Measurements from ENCODE around the gene TAC3.
"Not testable (repeated sequence)": the region's sequence is repeated elsewhere in the genome, so short reads cannot be mapped to it uniquely, and the experiment has no call there.

Gene TAC3

DNA sequence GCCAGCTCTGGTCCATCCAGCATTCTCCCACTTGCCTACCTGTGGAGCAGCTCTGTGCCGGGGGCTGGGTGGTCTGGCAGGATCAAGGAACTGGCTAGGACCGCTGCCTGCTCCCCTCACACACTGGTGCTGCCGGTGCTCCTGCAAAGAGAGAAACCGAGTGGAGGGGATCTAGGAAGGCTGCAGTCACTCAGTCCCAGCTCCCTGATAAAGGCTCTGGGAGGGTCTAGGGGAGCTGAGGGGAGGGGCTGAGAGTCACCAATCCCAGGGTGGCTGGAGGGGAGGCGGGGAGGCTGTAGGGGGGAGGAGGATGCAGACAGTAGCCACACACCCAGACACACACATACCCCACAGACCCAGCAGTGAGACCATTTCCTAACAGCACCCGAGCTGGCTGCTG, at the start of gene TAC3:
Gene TAC3, minus strand, starts transcription at position 182 of the 400 bp plus-strand sequence. CDS start 732 bp downstream, outside the sequence.
- Histone ChIP-seq H3K4me3 (ENCODE audit: low read depth, low read length) (peak within 1 kb of the TSS; percentile 3; the same call in 1 of the 2 replicates), H3K9ac (ENCODE audit: low read depth, low read length) (no peak within 1 kb of the TSS), H3K27ac (ENCODE audit: low read depth, low read length) (no peak within 1 kb of the TSS), H3K4me1 (ENCODE audit: control insufficient read depth, insufficient read depth, low read length) (peaks cover 7% of the 10 kb centered on the region), H3K9me3 (ENCODE audit: control insufficient read depth, insufficient read depth, low read length) (no peaks in the 10 kb centered on the region), H3K27me3 (ENCODE audit: control insufficient read depth, insufficient read depth, low read length) (no peaks in the 10 kb centered on the region), H3K36me3 (ENCODE audit: control insufficient read depth, insufficient read depth, low read length) (no peaks in the 10 kb centered on the region)

DNA sequence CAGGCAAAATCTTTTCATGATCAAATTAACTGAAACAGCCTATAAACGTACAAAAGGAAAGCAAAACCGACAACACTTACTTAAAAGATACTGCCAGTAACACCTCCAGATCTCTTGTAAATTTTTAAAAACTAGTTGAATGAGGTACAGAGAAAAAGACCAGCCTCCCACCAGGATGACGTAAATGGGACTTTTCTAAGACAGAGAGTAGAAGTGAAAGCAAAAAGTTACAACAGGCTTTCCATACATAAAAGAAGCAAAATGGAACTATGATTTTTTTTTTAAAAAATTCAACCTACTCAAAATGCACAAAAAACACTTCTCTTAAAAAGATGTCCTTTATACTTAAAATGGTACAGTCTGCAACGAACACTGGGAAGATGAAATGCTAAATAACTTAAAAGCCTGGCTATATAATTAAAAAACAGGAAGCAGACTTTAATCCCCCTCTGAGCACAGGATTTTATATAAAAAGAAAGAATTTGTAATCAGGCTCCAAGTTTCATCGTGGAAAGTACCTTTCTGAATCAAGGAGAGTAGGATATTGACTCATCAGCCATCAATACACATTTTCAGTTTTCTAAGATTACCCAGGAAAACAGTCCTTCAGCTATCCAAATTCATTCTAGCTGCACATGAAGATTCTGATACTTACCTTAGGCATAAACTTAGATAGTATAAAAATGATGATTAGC, 47.8 kb upstream of the TAC3 start:
- no peak overlapping the region for H3K4me3 ChIP-seq (ENCODE audit: low read depth, low read length)
- H3K9ac ChIP-seq (ENCODE audit: low read depth, low read length), result no peak overlapping the region
- peaks cover 83% of the 10 kb centered on the region for H3K36me3 ChIP-seq (ENCODE audit: control insufficient read depth, insufficient read depth, low read length)
- H3K27me3 ChIP-seq (ENCODE audit: control insufficient read depth, insufficient read depth, low read length), result no peaks in the 10 kb centered on the region
- no peak overlapping the region for H3K27ac ChIP-seq (ENCODE audit: low read depth, low read length)
- H3K4me1 ChIP-seq (ENCODE audit: control insufficient read depth, insufficient read depth, low read length), result no peaks in the 10 kb centered on the region
- no peaks in the 10 kb centered on the region for H3K9me3 ChIP-seq (ENCODE audit: control insufficient read depth, insufficient read depth, low read length)

DNA sequence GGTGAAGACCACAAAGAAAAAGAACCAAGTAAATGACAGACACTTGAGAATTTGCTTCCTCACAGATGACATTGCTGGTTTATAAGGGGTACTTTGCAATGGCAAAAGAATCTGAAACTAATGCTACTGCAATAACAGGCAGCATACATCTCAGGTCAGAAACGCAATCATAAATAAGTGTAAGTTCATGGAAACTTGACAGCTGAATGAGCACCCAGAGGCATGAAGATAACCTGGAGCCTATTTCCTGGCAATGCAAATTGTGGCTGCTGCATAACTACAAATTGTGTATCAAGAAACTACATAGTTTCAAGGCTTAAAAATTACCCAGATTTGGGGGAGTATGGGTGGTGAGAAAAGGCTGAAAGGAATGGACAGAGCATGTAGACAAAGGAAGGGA, 42.1 kb upstream of the TAC3 start:
- no peak overlapping the region for H3K27ac ChIP-seq (ENCODE audit: low read depth, low read length)
- no peaks in the 10 kb centered on the region for H3K9me3 ChIP-seq (ENCODE audit: control insufficient read depth, insufficient read depth, low read length)
- no peaks in the 10 kb centered on the region for H3K27me3 ChIP-seq (ENCODE audit: control insufficient read depth, insufficient read depth, low read length)
- no peak overlapping the region for H3K4me3 ChIP-seq (ENCODE audit: low read depth, low read length)
- H3K9ac ChIP-seq (ENCODE audit: low read depth, low read length), result no peak overlapping the region
- peaks cover 76% of the 10 kb centered on the region for H3K36me3 ChIP-seq (ENCODE audit: control insufficient read depth, insufficient read depth, low read length)
- no peaks in the 10 kb centered on the region for H3K4me1 ChIP-seq (ENCODE audit: control insufficient read depth, insufficient read depth, low read length)

DNA sequence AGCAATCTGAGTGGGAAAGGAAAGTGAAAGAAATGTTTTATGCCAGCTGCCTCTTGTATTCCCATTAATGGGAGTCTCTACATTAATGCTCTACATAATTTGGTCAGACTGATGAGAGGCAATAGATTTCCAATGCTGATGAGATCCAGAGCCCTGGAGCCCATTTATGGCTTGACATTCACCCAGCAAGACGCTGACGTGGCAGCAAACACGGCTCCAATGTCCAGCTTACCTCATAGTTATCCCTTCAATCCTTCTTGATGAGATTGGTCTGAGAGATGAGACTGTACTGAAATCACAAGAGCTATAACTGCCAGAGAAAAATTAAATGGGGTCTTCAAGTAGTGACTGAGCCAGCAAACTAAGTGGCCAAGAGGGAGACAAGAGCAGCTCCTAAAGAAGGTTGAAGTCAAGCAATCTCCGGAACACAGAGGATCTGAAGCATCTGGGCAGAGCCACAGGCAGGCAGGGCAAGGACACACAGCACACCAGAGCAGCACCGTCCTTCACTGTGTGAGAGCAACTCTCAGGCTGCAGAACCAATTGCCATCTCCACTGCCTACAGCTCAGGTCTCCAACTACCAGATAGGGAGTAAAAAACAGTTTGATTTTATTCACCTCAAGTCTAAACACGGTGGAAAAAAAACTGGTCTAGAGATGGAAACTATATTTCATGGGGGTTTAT, 40.9 kb upstream of the TAC3 start:
- H3K9ac ChIP-seq (ENCODE audit: low read depth, low read length), result no peak overlapping the region
- H3K36me3 ChIP-seq (ENCODE audit: control insufficient read depth, insufficient read depth, low read length), result peaks cover 66% of the 10 kb centered on the region
- no peaks in the 10 kb centered on the region for H3K27me3 ChIP-seq (ENCODE audit: control insufficient read depth, insufficient read depth, low read length)
- no peaks in the 10 kb centered on the region for H3K9me3 ChIP-seq (ENCODE audit: control insufficient read depth, insufficient read depth, low read length)
- H3K27ac ChIP-seq (ENCODE audit: low read depth, low read length), result no peak overlapping the region
- H3K4me1 ChIP-seq (ENCODE audit: control insufficient read depth, insufficient read depth, low read length), result no peaks in the 10 kb centered on the region
- H3K4me3 ChIP-seq (ENCODE audit: low read depth, low read length), result no peak overlapping the region

DNA sequence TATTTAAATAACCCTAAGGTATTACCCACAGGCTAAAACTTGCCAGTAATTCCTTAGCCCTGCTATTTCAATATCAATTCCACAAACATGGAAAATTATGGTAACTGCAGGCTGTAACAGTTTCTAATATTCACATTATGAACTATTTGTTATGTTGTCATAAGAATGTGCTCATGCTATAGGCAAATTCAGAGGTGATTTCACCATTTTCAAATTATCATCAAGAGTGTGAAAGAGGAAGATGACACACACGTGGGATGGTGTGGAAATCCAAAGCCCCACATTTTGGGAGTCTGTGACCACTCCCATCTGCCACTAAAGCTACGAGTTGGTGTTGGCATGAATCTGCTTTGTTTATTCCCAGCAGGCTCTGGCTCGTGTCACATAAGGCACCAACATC, 39.5 kb upstream of the TAC3 start:
- Histone ChIP-seq H3K27ac (ENCODE audit: low read depth, low read length) (no peak overlapping the region), H3K4me1 (ENCODE audit: control insufficient read depth, insufficient read depth, low read length) (no peaks in the 10 kb centered on the region), H3K9me3 (ENCODE audit: control insufficient read depth, insufficient read depth, low read length) (no peaks in the 10 kb centered on the region), H3K4me3 (ENCODE audit: low read depth, low read length) (no peak overlapping the region), H3K9ac (ENCODE audit: low read depth, low read length) (no peak overlapping the region), H3K36me3 (ENCODE audit: control insufficient read depth, insufficient read depth, low read length) (peaks cover 55% of the 10 kb centered on the region), H3K27me3 (ENCODE audit: control insufficient read depth, insufficient read depth, low read length) (no peaks in the 10 kb centered on the region)

DNA sequence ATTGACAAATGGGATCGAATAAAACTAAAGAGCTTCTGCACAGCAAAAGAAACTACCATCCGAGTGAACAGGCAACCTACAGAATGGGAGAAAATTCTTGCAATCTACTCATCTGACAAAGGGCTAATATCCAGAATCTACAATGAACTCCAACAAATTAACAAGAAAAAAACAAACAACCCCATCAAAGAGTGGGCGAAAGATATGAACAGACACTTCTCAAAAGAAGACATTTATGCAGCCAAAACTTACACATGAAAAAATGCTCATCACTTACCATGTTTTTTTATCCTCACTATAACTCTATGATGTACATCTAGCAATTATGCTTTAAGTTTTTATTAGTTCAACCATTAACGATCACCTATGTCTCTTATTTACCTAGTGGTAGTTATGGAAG, 37.6 kb upstream of the TAC3 start:
- not testable (repeated sequence) for H3K4me1 ChIP-seq (ENCODE audit: control insufficient read depth, insufficient read depth, low read length); H3K4me3 ChIP-seq (ENCODE audit: low read depth, low read length); H3K27me3 ChIP-seq (ENCODE audit: control insufficient read depth, insufficient read depth, low read length); H3K9ac ChIP-seq (ENCODE audit: low read depth, low read length); H3K9me3 ChIP-seq (ENCODE audit: control insufficient read depth, insufficient read depth, low read length); H3K27ac ChIP-seq (ENCODE audit: low read depth, low read length)
- peaks cover 36% of the 10 kb centered on the region for H3K36me3 ChIP-seq (ENCODE audit: control insufficient read depth, insufficient read depth, low read length)

DNA sequence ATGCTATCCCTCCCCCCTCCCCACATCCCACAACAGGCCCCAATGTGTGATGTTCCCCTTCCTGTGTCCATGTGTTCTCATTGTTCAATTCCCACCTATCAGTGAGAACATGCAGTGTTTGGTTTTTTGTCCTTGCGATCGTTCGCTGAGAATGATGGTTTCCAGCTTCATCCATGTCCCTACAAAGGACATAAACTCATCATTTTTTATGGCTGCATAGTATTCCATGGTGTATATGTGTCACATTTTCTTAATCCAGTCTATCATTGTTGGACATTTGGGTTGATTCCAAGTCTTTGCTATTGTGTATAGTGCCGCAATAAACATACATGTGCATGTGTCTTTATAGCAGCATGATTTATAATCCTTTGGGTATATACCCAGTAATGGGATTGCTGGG, 36.8 kb upstream of the TAC3 start:
- H3K27ac ChIP-seq (ENCODE audit: low read depth, low read length); H3K27me3 ChIP-seq (ENCODE audit: control insufficient read depth, insufficient read depth, low read length); H3K9me3 ChIP-seq (ENCODE audit: control insufficient read depth, insufficient read depth, low read length); H3K4me1 ChIP-seq (ENCODE audit: control insufficient read depth, insufficient read depth, low read length); H3K9ac ChIP-seq (ENCODE audit: low read depth, low read length); H3K4me3 ChIP-seq (ENCODE audit: low read depth, low read length): not testable (repeated sequence)
- peaks cover 28% of the 10 kb centered on the region for H3K36me3 ChIP-seq (ENCODE audit: control insufficient read depth, insufficient read depth, low read length)

DNA sequence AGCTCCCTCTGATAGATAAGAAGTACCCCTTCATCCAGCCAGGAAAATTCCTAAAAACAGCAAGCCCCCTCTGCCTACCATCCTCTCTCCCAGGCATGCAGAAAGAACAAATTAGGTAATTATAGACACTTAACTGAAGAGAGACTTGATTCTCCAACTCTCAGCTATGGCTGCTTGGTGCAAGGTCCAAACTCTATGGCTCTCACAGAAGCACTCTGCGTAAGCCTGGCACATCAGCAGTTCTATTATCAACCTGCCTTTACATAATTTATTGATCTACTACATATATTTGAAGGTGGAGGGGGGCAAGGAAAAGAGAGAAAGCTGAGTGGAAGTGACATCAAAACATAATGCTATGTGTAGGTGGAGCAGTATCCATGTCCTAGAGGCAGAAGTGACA, 34.7 kb upstream of the TAC3 start:
- Histone ChIP-seq H3K9ac (ENCODE audit: low read depth, low read length) (no peak overlapping the region), H3K36me3 (ENCODE audit: control insufficient read depth, insufficient read depth, low read length) (peaks cover 7% of the 10 kb centered on the region), H3K4me3 (ENCODE audit: low read depth, low read length) (no peak overlapping the region), H3K27ac (ENCODE audit: low read depth, low read length) (no peak overlapping the region), H3K27me3 (ENCODE audit: control insufficient read depth, insufficient read depth, low read length) (no peaks in the 10 kb centered on the region), H3K9me3 (ENCODE audit: control insufficient read depth, insufficient read depth, low read length) (no peaks in the 10 kb centered on the region), H3K4me1 (ENCODE audit: control insufficient read depth, insufficient read depth, low read length) (no peaks in the 10 kb centered on the region)

DNA sequence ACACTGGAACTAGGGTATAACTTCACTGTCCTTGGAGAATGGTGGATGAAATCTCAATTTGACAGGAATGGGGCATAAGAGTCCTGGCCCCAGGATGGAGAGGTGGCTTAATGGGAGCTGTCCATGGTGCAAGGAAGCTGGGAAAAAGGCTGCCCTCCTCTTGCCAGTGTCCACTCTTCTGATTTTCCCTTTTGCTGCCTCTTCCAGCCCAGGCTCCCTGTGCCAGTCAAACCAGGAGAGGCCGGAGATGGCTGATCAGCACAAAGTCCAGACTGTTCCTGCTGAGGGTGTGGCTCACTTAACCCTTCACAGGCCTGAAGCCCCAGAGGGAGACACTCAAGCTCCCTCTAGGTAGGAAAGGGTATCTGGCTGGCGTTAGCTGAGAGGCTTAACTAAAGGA, 33.6 kb upstream of the TAC3 start, which contains the start of gene MYO1A:
Gene MYO1A, minus strand, starts transcription at position 240 of the 400 bp plus-strand sequence. CDS start 1,806 bp downstream, outside the sequence.
- Histone ChIP-seq H3K36me3 (ENCODE audit: control insufficient read depth, insufficient read depth, low read length) (no peaks in the 10 kb centered on the region), H3K4me3 (ENCODE audit: low read depth, low read length) (no peak within 1 kb of the TSS), H3K4me1 (ENCODE audit: control insufficient read depth, insufficient read depth, low read length) (no peaks in the 10 kb centered on the region), H3K9ac (ENCODE audit: low read depth, low read length) (no peak within 1 kb of the TSS), H3K27ac (ENCODE audit: low read depth, low read length) (no peak within 1 kb of the TSS), H3K9me3 (ENCODE audit: control insufficient read depth, insufficient read depth, low read length) (no peaks in the 10 kb centered on the region), H3K27me3 (ENCODE audit: control insufficient read depth, insufficient read depth, low read length) (no peaks in the 10 kb centered on the region)

DNA sequence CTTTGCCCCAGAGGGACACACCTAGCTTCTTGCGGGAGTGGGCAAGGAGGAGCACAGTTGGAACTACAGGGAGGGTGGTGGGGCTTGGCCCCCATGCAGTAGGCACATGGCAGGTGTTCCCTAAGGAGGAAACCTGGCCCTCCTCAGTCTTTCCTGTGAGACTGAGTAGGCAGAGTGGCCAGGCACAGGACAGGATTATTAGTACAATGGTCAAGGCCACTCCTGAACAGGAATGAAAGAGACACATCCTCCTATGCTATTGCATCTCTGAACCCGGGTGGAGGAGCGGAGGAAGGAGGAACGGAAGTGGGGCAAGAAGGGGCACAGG, 32.8 kb upstream of the TAC3 start:
- no peak overlapping the region for H3K27ac ChIP-seq (ENCODE audit: low read depth, low read length)
- no peaks in the 10 kb centered on the region for H3K27me3 ChIP-seq (ENCODE audit: control insufficient read depth, insufficient read depth, low read length)

DNA sequence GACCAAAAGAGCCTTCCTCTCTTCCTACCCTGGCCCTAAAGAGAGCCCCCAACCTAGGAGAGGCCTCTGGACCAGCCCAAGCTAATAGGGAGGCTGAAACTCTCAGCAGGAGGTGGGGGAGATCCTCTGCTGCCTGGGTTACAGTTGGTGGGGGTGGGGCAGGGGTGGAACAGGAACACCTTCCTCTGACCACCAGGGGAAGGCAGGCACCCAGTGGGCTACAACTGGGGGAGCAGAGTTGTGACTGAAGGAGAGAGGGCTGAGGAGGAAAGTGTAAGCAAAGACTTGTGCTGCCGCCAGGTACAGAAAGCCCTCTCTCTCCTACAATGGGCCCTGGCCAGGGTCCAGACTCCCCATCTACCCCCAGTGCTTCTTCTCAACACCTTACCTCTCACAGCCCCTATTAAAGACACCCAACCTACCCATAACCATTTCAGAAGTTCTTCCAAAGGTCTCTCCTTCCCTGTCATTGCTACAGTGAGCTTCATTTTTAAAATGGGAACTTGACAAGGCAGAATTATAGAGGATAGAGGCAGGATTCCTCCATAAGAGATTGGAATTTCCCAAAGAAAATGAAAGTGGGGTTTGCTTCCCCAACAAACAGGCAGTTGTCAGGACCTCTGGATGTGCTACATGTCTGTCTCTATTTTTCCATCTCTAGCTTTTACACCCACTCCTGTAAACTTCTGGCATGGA, 32.2 kb upstream of the TAC3 start:
- no peaks in the 10 kb centered on the region for H3K27me3 ChIP-seq (ENCODE audit: control insufficient read depth, insufficient read depth, low read length)
- no peaks in the 10 kb centered on the region for H3K4me1 ChIP-seq (ENCODE audit: control insufficient read depth, insufficient read depth, low read length)
- H3K9ac ChIP-seq (ENCODE audit: low read depth, low read length), result no peak overlapping the region
- H3K4me3 ChIP-seq (ENCODE audit: low read depth, low read length), result no peak overlapping the region
- no peak overlapping the region for H3K27ac ChIP-seq (ENCODE audit: low read depth, low read length)
- no peaks in the 10 kb centered on the region for H3K36me3 ChIP-seq (ENCODE audit: control insufficient read depth, insufficient read depth, low read length)
- no peaks in the 10 kb centered on the region for H3K9me3 ChIP-seq (ENCODE audit: control insufficient read depth, insufficient read depth, low read length)

More for the DNA sequence above, 32.8 kb upstream of the TAC3 start:
- Histone ChIP-seq H3K4me3 (ENCODE audit: low read depth, low read length) (no peak overlapping the region), H3K4me1 (ENCODE audit: control insufficient read depth, insufficient read depth, low read length) (no peaks in the 10 kb centered on the region), H3K9ac (ENCODE audit: low read depth, low read length) (no peak overlapping the region), H3K36me3 (ENCODE audit: control insufficient read depth, insufficient read depth, low read length) (no peaks in the 10 kb centered on the region), H3K9me3 (ENCODE audit: control insufficient read depth, insufficient read depth, low read length) (no peaks in the 10 kb centered on the region)

Measured in HUES48 (cell line).